Chondrocyte (in vitro differentiated cells): Measurements from ENCODE around the gene MAPK11. TPM values are rescaled to one million over a fixed set of nuclear protein-coding genes. Genes with fewer than 3 reads are reported as not detected.

Source experiments
- DNase-seq: peaks from one replicate; pipeline ENCODE4 v3.0.0; 2021; ENCODE audit warnings: mixed read lengths, low spot score
- H3K27ac Mint-ChIP-seq: one replicate; pipeline ENCODE4 v1.8.0; 2021; ENCODE audit warnings: mild to moderate bottlenecking, moderate library complexity, mixed read lengths; ENCODE audit not compliant: unreplicated experiment
- H3K27me3 Mint-ChIP-seq: 2 replicates; pipeline ENCODE4 v1.8.0; 2021; ENCODE audit warnings: low read depth, mixed read lengths
- H3K36me3 Mint-ChIP-seq: 2 replicates; pipeline ENCODE4 v1.8.0; 2021; ENCODE audit warnings: low read depth, mixed read lengths
- H3K4me1 Mint-ChIP-seq: 2 replicates; pipeline ENCODE4 v1.8.0; 2021; ENCODE audit warnings: low read depth, mild to moderate bottlenecking, mixed read lengths
- H3K4me3 Mint-ChIP-seq: one replicate; pipeline ENCODE4 v1.8.0; 2021; ENCODE audit warnings: mild to moderate bottlenecking, moderate library complexity, mixed read lengths; ENCODE audit not compliant: unreplicated experiment
- H3K9me3 Mint-ChIP-seq: 2 replicates; pipeline ENCODE4 v1.8.0; 2021; ENCODE audit warnings: low read depth, mixed read lengths
- total RNA-seq: library from RNA; stranded (reverse); gene quantifications from 3 replicates; pipeline ENCODE4 v1.2.1, GENCODE V29; 2021
- TF ChIP-seq, protein P1 (sequence below): fragments of 200-600 bp; sonication (generic); IDR thresholded peaks from 2 replicates; pipeline ENCODE4 v1.5.0; 2021; ENCODE audit warnings: antibody characterized with exemption, mild to moderate bottlenecking, moderate library complexity

The MAPK11 gene
- total RNA-seq, 1 donor from 2014 or later: 19.9 TPM

DNA sequence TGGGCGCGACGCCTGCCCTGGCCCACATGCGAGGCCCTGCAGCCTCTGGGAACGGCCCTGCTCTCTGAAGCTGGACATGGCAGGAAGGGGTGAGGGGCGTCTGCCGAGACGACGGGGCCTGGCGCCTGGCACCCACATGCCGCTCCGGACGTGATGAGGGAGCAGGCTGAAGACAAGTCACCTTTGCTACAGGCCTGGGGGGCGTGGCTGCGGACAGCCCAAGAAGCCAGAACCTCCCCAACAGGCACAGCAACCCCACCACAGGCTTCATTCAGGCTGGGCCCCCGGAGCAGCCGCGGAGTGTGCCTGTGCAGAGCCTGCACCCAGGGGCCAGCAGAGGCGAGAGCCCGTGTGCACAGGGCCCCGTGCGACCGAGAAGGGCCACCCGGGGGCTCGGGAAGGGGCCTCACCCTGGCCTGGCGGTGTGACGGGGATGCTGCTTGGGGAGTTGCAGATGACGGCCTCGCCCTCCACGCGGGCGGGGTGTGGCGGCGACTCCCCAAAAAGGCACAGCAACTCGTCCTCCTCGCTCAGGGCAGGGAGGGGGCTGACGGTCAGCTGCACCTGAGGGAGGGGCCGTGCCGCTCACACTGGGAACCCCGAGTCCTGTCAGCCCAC lies 16.6 kb upstream of the MAPK11 start:
- H3K9me3 Mint-ChIP-seq: no peaks in the 10 kb centered on the region
- TF ChIP-seq, protein P1, sequence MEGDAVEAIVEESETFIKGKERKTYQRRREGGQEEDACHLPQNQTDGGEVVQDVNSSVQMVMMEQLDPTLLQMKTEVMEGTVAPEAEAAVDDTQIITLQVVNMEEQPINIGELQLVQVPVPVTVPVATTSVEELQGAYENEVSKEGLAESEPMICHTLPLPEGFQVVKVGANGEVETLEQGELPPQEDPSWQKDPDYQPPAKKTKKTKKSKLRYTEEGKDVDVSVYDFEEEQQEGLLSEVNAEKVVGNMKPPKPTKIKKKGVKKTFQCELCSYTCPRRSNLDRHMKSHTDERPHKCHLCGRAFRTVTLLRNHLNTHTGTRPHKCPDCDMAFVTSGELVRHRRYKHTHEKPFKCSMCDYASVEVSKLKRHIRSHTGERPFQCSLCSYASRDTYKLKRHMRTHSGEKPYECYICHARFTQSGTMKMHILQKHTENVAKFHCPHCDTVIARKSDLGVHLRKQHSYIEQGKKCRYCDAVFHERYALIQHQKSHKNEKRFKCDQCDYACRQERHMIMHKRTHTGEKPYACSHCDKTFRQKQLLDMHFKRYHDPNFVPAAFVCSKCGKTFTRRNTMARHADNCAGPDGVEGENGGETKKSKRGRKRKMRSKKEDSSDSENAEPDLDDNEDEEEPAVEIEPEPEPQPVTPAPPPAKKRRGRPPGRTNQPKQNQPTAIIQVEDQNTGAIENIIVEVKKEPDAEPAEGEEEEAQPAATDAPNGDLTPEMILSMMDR: no peak
- no peaks in the 10 kb centered on the region for H3K27me3 Mint-ChIP-seq
- peaks cover 10% of the 10 kb centered on the region for H3K36me3 Mint-ChIP-seq
- no peak overlapping the region for H3K4me3 Mint-ChIP-seq
- H3K27ac Mint-ChIP-seq: no peak overlapping the region
- DNase-seq: no peak
- peaks cover 7% of the 10 kb centered on the region for H3K4me1 Mint-ChIP-seq

DNA sequence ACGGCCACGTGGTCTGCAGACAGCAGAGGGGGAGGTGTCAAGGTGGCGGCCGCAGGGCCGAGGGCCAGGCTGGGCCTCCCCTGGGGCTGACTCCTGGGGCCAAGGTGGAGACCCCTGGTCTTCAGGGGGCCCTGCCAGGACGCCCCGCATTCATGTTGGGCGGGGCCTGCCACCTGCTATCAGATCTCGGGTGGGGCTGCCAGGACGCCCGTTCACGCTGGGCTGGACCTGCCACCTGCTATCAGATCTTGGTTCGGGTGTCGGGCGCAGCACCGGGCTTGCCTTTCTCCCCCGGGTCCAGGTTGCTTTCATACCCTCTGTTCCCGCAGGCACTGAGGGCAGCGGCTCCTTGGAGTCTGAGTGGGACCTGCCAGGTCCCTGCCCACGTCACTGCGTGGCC lies 16.1 kb upstream of the MAPK11 start:
- Mint-ChIP-seq H3K9me3 (no peaks in the 10 kb centered on the region), H3K27ac (no peak overlapping the region), H3K27me3 (no peaks in the 10 kb centered on the region), H3K4me1 (peaks cover 6% of the 10 kb centered on the region), H3K4me3 (no peak overlapping the region), H3K36me3 (peaks cover 10% of the 10 kb centered on the region)
- TF ChIP-seq, protein P1: no peak
- DNase-seq: no peak

GRCh38 chr22:50285568-50286229 lies 15.5 kb upstream of the MAPK11 start:
- Mint-ChIP-seq H3K27me3 (no peaks in the 10 kb centered on the region), H3K9me3 (no peaks in the 10 kb centered on the region), H3K4me1 (peaks cover 6% of the 10 kb centered on the region), H3K36me3 (peaks cover 10% of the 10 kb centered on the region), H3K4me3 (no peak overlapping the region), H3K27ac (no peak overlapping the region)
- TF ChIP-seq, protein P1: no peak
- DNase-seq: no peak

DNA sequence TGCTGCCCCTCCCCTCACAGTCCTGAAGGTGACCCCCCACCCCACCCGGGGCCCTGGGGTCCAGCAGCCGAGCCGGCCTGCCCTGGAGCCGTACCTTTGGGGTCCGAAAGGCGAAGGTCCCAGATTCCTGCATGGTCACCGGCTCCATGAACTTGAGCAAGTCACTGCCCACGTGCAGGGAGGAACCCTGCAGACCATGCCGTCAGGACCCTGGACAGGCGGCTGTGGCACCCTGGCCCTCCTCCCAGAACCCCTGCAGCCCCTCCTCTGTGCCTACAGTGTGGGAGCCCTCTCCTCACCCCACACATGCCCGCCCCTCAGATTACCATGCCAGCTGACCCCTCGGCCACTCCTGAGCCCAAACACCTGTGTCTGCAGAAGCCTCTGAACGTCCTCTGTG lies 14.3 kb upstream of the MAPK11 start:
- Mint-ChIP-seq H3K9me3 (no peaks in the 10 kb centered on the region), H3K27ac (peak overlapping the region; percentile 45), H3K27me3 (no peaks in the 10 kb centered on the region), H3K4me1 (peaks cover 6% of the 10 kb centered on the region), H3K36me3 (peaks cover 12% of the 10 kb centered on the region), H3K4me3 (no peak overlapping the region)
- no peak for DNase-seq
- TF ChIP-seq, protein P1: no peak

DNA sequence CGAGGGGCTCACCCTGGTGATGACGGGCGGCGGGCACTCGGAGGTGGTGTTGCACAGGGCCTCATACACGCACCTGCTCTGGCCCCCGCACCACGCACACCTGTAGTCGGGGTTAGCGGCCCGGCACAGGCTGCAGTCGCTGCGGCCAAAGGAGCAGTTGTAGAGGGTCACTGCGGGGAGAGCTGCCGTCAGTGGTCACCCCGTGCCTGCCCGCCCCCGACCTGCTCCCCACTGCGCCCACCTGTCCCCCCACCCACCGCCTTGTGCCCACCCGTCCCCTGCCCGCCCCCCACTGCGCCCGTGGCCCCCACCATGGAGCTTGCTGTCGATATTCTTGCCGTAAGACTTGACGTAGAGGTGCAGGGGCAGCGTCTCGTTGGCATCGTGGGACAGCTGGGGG lies 13.6 kb upstream of the MAPK11 start:
- peaks cover 10% of the 10 kb centered on the region for H3K36me3 Mint-ChIP-seq
- no peak for DNase-seq

More for the DNA sequence above, 13.6 kb upstream of the MAPK11 start:
- Mint-ChIP-seq H3K9me3 (no peaks in the 10 kb centered on the region), H3K27me3 (no peaks in the 10 kb centered on the region), H3K4me1 (peaks cover 6% of the 10 kb centered on the region), H3K27ac (no peak overlapping the region), H3K4me3 (no peak overlapping the region)
- TF ChIP-seq, protein P1: no peak
